DND-41 (cell line): ENCODE measurements around the gene ARFRP1.
A peak's percentile ranks its signal among the peaks of the same experiment; 100 is the strongest.
"Not testable (repeated sequence)": the region's sequence is repeated elsewhere in the genome, so short reads cannot be mapped to it uniquely, and the experiment has no call there.

ENCODE experiments used
- ATAC-seq: fragments of 200-7000 bp; cut with Tn5 transposase; 3 replicates; pipeline ENCODE4 v1.9.1; 2021; ENCODE audit warnings: low read depth; ENCODE audit not compliant: insufficient read depth
- DNase-seq: peaks from one replicate; pipeline ENCODE4 v3.0.0-alpha.2; 2020
- H2AFZ ChIP-seq: 2 replicates; pipeline ENCODE4 v1.6.0; 2012; ENCODE audit warnings: low read depth, low read length
- H3K27ac ChIP-seq: 2 replicates; pipeline ENCODE4 v1.5.1; 2012; ENCODE audit warnings: low read length, inconsistent platforms
- H3K27me3 ChIP-seq: fragments of 200-600 bp; sonication (generic); 2 replicates; pipeline ENCODE4 v1.6.0; 2012; ENCODE audit warnings: low read length, mild to moderate bottlenecking, inconsistent platforms; ENCODE audit not compliant: insufficient read depth, poor library complexity
- H3K36me3 ChIP-seq: 2 replicates; pipeline ENCODE4 v1.5.1; 2012; ENCODE audit warnings: low read length, inconsistent platforms; ENCODE audit not compliant: insufficient read depth
- H3K4me1 ChIP-seq: 2 replicates; pipeline ENCODE4 v1.5.1; 2012; ENCODE audit warnings: mild to moderate bottlenecking, low read length; ENCODE audit not compliant: insufficient read depth
- H3K4me2 ChIP-seq: 2 replicates; pipeline ENCODE4 v1.6.0; 2012; ENCODE audit warnings: mild to moderate bottlenecking, moderate library complexity, low read length, inconsistent platforms; ENCODE audit not compliant: insufficient read depth
- H3K4me3 ChIP-seq, 2 experiments: fragments of 200-600 bp in 1 of 2; shearing (Covaris generic) in 1 of 2; 2 replicates each; pipeline ENCODE4 v1.5.1; 2012 to 2016; ENCODE audit warnings: inconsistent platforms in 2 of 2, low read length in 2 of 2, mild to moderate bottlenecking in 2 of 2, low read depth in 1 of 2, moderate library complexity in 1 of 2
- H3K79me2 ChIP-seq: 2 replicates; pipeline ENCODE4 v1.6.0; 2012; ENCODE audit warnings: low read length, inconsistent platforms; ENCODE audit not compliant: insufficient read depth
- H3K9ac ChIP-seq: 2 replicates; pipeline ENCODE4 v1.6.0; 2012; ENCODE audit warnings: low read depth, mild to moderate bottlenecking, inconsistent platforms, low read length, moderate library complexity
- H3K9me3 ChIP-seq: 2 replicates; pipeline ENCODE4 v1.5.1; 2012; ENCODE audit warnings: low read length, moderate library complexity, mild to moderate bottlenecking, inconsistent platforms; ENCODE audit not compliant: insufficient read depth, severe bottlenecking
- H4K20me1 ChIP-seq: 2 replicates; pipeline ENCODE4 v1.6.0; 2012; ENCODE audit warnings: low read length; ENCODE audit not compliant: insufficient read depth
- EZH2 ChIP-seq: IDR thresholded peaks from 3 replicates; pipeline ENCODE4 v1.6.1; 2012; ENCODE audit warnings: borderline replicate concordance, low read depth, mild to moderate bottlenecking, moderate library complexity, low read length, inconsistent platforms; ENCODE audit not compliant: severe bottlenecking
- TF ChIP-seq, protein P1 (sequence below): IDR thresholded peaks from 2 replicates; pipeline ENCODE4 v1.5.1; 2012; ENCODE audit warnings: borderline replicate concordance, low read length, moderate library complexity, mild to moderate bottlenecking; ENCODE audit not compliant: poor library complexity, severe bottlenecking; ENCODE audit errors: extremely low read depth

ARFRP1 gene

DNA sequence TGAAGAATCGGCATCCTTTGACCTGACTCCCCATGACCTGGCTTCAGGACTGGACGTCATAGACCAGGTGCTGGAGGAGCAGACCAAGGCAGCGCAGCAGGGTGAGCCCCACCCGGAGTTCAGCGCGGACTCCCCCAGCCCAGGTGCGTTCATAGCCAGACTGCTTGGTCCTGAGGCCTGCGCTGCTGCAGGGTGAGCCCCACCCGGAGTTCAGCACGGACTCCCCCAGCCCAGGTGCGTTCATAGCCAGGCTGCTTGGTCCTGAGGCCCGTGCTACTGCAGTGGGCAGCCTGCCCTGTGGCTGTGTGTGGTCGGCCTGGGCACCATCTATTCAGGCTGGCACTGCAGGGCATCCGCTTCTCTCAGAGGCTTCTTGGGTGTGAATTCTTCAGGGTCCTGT lies 33.8 kb downstream of the ARFRP1 start:
- ATAC-seq (0 out of 3 replicates have a peak, but pooled peaks have one; percentile 17), DNase-seq (no peak)
- Histone ChIP-seq H4K20me1 (no peaks in the 10 kb centered on the region), H3K9ac (no peak overlapping the region), H3K27ac (no peak overlapping the region), H3K4me3 (no peak overlapping the region), H3K79me2 (no peaks in the 10 kb centered on the region), H2AFZ (no peak overlapping the region), H3K4me2 (no peak overlapping the region), H3K9me3 (no peaks in the 10 kb centered on the region), H3K27me3 (no peaks in the 10 kb centered on the region), H3K36me3 (peaks cover 68% of the 10 kb centered on the region), H3K4me1 (no peaks in the 10 kb centered on the region)
- no peak for TF ChIP-seq EZH2

DNA sequence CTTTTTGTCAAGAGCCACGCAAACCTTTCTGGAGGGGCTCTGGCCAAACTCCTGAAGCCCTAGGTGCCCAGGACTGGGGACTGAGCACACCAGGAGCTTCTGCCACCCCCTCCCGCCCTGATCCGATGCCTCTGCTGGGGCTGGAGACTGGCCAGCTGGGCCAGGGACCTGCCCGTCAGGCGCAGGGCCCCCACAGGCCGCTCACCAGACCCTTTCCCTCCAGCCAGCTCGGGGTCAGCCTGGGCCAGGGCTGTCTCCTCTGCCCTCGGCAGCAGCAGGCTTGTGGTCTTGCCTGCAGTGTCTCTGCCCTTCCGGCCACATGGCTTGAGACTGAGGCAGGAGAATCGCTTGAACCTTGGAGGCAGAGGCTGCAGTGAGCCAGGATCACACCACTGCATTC lies 35.1 kb downstream of the ARFRP1 start:
- H3K9me3 ChIP-seq = no peaks in the 10 kb centered on the region
- no peak overlapping the region for H2AFZ ChIP-seq
- no peak overlapping the region for H3K27ac ChIP-seq
- DNase-seq = no peak
- H3K4me2 ChIP-seq = no peak overlapping the region
- ATAC-seq = no peak
- peaks cover 69% of the 10 kb centered on the region for H3K36me3 ChIP-seq
- no peaks in the 10 kb centered on the region for H3K79me2 ChIP-seq
- TF ChIP-seq, protein P1, sequence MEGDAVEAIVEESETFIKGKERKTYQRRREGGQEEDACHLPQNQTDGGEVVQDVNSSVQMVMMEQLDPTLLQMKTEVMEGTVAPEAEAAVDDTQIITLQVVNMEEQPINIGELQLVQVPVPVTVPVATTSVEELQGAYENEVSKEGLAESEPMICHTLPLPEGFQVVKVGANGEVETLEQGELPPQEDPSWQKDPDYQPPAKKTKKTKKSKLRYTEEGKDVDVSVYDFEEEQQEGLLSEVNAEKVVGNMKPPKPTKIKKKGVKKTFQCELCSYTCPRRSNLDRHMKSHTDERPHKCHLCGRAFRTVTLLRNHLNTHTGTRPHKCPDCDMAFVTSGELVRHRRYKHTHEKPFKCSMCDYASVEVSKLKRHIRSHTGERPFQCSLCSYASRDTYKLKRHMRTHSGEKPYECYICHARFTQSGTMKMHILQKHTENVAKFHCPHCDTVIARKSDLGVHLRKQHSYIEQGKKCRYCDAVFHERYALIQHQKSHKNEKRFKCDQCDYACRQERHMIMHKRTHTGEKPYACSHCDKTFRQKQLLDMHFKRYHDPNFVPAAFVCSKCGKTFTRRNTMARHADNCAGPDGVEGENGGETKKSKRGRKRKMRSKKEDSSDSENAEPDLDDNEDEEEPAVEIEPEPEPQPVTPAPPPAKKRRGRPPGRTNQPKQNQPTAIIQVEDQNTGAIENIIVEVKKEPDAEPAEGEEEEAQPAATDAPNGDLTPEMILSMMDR = no peak
- TF ChIP-seq EZH2 = no peak
- no peak overlapping the region for H3K9ac ChIP-seq
- no peaks in the 10 kb centered on the region for H4K20me1 ChIP-seq
- no peak overlapping the region for H3K4me3 ChIP-seq
- H3K27me3 ChIP-seq = no peaks in the 10 kb centered on the region
- H3K4me1 ChIP-seq = no peaks in the 10 kb centered on the region

DNA sequence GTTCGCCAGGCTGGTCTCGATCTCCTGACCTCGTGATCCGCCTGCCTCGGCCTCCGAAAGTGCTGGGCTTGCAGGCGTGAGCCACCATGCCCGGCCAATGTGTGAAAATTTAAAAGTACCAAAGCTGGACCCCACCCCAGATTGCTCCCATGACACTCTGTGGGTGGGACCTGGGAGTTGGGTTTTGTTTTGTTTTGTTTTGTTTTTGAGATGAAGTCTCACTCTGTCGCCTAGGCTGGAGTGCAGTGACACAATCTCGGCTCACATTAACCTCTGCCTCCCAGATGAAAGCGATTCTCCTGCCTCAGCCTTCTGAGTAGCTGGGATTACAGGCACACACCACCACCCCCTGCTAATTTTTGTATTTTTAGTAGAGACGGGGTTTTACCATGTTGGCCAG lies 36.1 kb downstream of the ARFRP1 start:
- not testable (repeated sequence) for H3K4me3 ChIP-seq, H3K4me1 ChIP-seq, H3K27me3 ChIP-seq, H3K4me2 ChIP-seq, H3K9me3 ChIP-seq, ATAC-seq, H4K20me1 ChIP-seq, H3K9ac ChIP-seq, H2AFZ ChIP-seq, H3K79me2 ChIP-seq, DNase-seq, H3K27ac ChIP-seq
- H3K36me3 ChIP-seq = peaks cover 69% of the 10 kb centered on the region

DNA sequence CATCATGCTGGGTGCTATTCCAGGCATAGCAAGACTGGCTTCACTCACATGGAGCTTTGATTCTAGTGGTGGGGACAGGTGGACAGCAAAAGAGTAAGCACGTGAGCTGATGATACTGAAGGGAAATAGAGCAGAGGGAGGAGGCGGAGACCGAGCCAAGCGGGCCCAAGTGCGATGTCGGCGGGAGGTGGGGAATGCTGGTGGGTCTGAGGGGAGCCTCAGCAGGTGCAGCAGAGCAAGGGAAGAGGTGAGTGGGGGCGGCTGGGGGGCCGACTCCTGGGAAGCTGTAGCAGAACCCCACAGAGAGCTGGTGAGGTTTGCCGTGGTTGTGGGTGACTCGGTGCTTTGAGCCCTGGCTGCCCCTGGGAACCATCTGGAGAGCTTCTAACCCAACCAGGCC lies 39.4 kb downstream of the ARFRP1 start:
- no peak for DNase-seq
- Histone ChIP-seq H3K4me1 (no peaks in the 10 kb centered on the region), H3K9ac (no peak overlapping the region), H3K4me3 (no peak overlapping the region), H3K36me3 (peaks cover 71% of the 10 kb centered on the region), H3K4me2 (no peak overlapping the region), H3K9me3 (no peaks in the 10 kb centered on the region), H4K20me1 (peaks cover 13% of the 10 kb centered on the region; the same call in 1 of the 2 replicates), H3K27ac (no peak overlapping the region), H3K27me3 (no peaks in the 10 kb centered on the region), H2AFZ (no peak overlapping the region), H3K79me2 (peaks cover 13% of the 10 kb centered on the region; the same call in 1 of the 2 replicates)
- TF ChIP-seq, protein P1 = no peak
- TF ChIP-seq EZH2 = no peak
- no peak for ATAC-seq
